Prostate gland (tissue), 2 donors: ENCODE measurements around the gene FKBP9. TPM values are rescaled to one million over a fixed set of nuclear protein-coding genes. Genes with fewer than 3 reads are reported as not detected.
"Not testable (repeated sequence)": the region's sequence is repeated elsewhere in the genome, so short reads cannot be mapped to it uniquely, and the experiment has no call there.

Experiments used
- DNase-seq: peaks from one replicate; pipeline ENCODE4 v3.0.0-alpha.2; 2019; ENCODE audit warnings: low spot score
- H3K27ac ChIP-seq, 2 donors: fragments of 200-600 bp; sonication (generic); 2 replicates each; pipeline ENCODE4 v1.5.1; 2017 to 2019
- H3K27me3 ChIP-seq: fragments of 200-600 bp; sonication (generic); replicated peaks from 2 replicates; pipeline ENCODE4 v1.5.1; 2019; ENCODE audit not compliant: insufficient read depth
- H3K36me3 ChIP-seq, 2 donors: fragments of 200-600 bp; sonication (generic); 1 replicate in 1 of 2; 2 replicates in 1 of 2; pipeline versions ENCODE4 v1.5.1 to v1.8.1; 2017 to 2019
- H3K4me1 ChIP-seq: fragments of 200-600 bp; sonication (generic); replicated peaks from 2 replicates; pipeline ENCODE4 v1.5.1; 2019
- H3K4me3 ChIP-seq, 2 donors: fragments of 200-600 bp; sonication (generic); 2 replicates each; pipeline ENCODE4 v1.5.1; 2017 to 2019
- H3K9me3 ChIP-seq: fragments of 200-600 bp; sonication (generic); 2 replicates; pipeline ENCODE4 v1.5.1; 2017
- POLR2AphosphoS5 ChIP-seq: sonication (generic); formaldehyde crosslinking; IDR thresholded peaks from one replicate; pipeline ENCODE4 v1.6.1; 2017; ENCODE audit warnings: antibody characterized with exemption
- WGBS: methylation state at CpG from one replicate; pipeline ENCODE4 v1.1.5; 2018; 5-methylcytosine and 5-hydroxymethylcytosine counted together
- intact Hi-C: fragments of 100-400 bp; cut with DNase I; formaldehyde crosslinking; loops from one replicate; pipeline ENCODE4 v1.14.2; 2022
- total RNA-seq, 2 donors: library from RNA; depleted of rRNA; stranded (reverse); fragments of >200 nt; gene quantifications; one replicate each; pipeline ENCODE4 v1.1.0, GENCODE V29; 2016

Gene FKBP9
- total RNA-seq, 2 donors from 2014 or later = 115 to 137 TPM

GRCh38 chr7:32979246-32979645 is 22.0 kb downstream of the FKBP9 start:
- H3K4me1 ChIP-seq, intact Hi-C loops, H3K4me3 ChIP-seq, H3K36me3 ChIP-seq, H3K27me3 ChIP-seq, H3K9me3 ChIP-seq, H3K27ac ChIP-seq, DNase-seq: not testable (repeated sequence)
- 88% methylated on average over 6 of the region's 6 CpGs for WGBS

GRCh38 chr7:32979902-32980301 is 22.7 kb downstream of the FKBP9 start:
- H3K36me3 ChIP-seq, H3K4me3 ChIP-seq, H3K4me1 ChIP-seq, H3K9me3 ChIP-seq, intact Hi-C loops, H3K27ac ChIP-seq, DNase-seq, H3K27me3 ChIP-seq: not testable (repeated sequence)
- WGBS = no CpG with 5 or more reads among the region's 2 CpGs

- H3K27me3 ChIP-seq, H3K9me3 ChIP-seq, DNase-seq, H3K4me3 ChIP-seq, intact Hi-C loops, H3K36me3 ChIP-seq, H3K27ac ChIP-seq, H3K4me1 ChIP-seq: not testable (repeated sequence)
- WGBS = 85% methylated on average over 5 of the region's 8 CpGs
Measured at GRCh38 chr7:32988148-32988547, 30.9 kb downstream of the FKBP9 start.

GRCh38 chr7:32991068-32991585 is 33.9 kb downstream of the FKBP9 start:
- intact Hi-C loops, H3K27me3 ChIP-seq, DNase-seq, H3K36me3 ChIP-seq, H3K9me3 ChIP-seq, H3K4me3 ChIP-seq, H3K4me1 ChIP-seq: not testable (repeated sequence)
- peak overlapping the region in 1 of 2 donors; percentile 30 for H3K27ac ChIP-seq
- 18% methylated on average over 4 of the region's 5 CpGs for WGBS

GRCh38 chr7:32991975-32992700 is 34.9 kb downstream of the FKBP9 start:
- H3K27ac ChIP-seq, H3K36me3 ChIP-seq, H3K4me1 ChIP-seq, intact Hi-C loops, H3K9me3 ChIP-seq, H3K27me3 ChIP-seq, H3K4me3 ChIP-seq, DNase-seq: not testable (repeated sequence)
- 73% methylated on average over 9 of the region's 9 CpGs for WGBS

GRCh38 chr7:32992750-32993149 is 35.5 kb downstream of the FKBP9 start:
- H3K27ac ChIP-seq, H3K4me3 ChIP-seq, intact Hi-C loops, H3K27me3 ChIP-seq, H3K9me3 ChIP-seq, H3K4me1 ChIP-seq, DNase-seq, H3K36me3 ChIP-seq: not testable (repeated sequence)
- 77% methylated on average over 5 of the region's 6 CpGs for WGBS

- H3K4me1 ChIP-seq, intact Hi-C loops, H3K4me3 ChIP-seq, H3K9me3 ChIP-seq, H3K27me3 ChIP-seq, H3K36me3 ChIP-seq, DNase-seq: not testable (repeated sequence)
- 38% methylated on average over 3 of the region's 4 CpGs for WGBS
- peak overlapping the region; percentile 61 to 70 for H3K27ac ChIP-seq
Measured at GRCh38 chr7:32997956-32998355, 40.7 kb downstream of the FKBP9 start.

- H3K4me1 ChIP-seq, H3K9me3 ChIP-seq, H3K36me3 ChIP-seq, H3K27me3 ChIP-seq, intact Hi-C loops: not testable (repeated sequence)
- WGBS = 5% methylated on average over 14 of the region's 14 CpGs
- peak; percentile 60 for DNase-seq
- Histone ChIP-seq H3K4me3 (peak overlapping the region in 1 of 2 donors; percentile 11), H3K27ac (peak overlapping the region; percentile 61 to 70)
- peak; percentile 62 for TF ChIP-seq POLR2AphosphoS5
Measured at GRCh38 chr7:32998361-32999171, 41.3 kb downstream of the FKBP9 start.

- intact Hi-C loops, H3K27me3 ChIP-seq, H3K4me3 ChIP-seq, H3K9me3 ChIP-seq, H3K36me3 ChIP-seq, DNase-seq, H3K4me1 ChIP-seq: not testable (repeated sequence)
- H3K27ac ChIP-seq = peak overlapping the region; percentile 61 to 70
- WGBS = 16% methylated on average over 4 of the region's 4 CpGs
Measured at GRCh38 chr7:32999380-32999779, 42.1 kb downstream of the FKBP9 start.

GRCh38 chr7:33003111-33003510 is 45.9 kb downstream of the FKBP9 start:
- H3K9me3 ChIP-seq, H3K4me1 ChIP-seq, H3K36me3 ChIP-seq, DNase-seq, H3K4me3 ChIP-seq, H3K27me3 ChIP-seq, intact Hi-C loops, H3K27ac ChIP-seq: not testable (repeated sequence)

- WGBS = 85% methylated on average over 10 of the region's 10 CpGs
- H3K4me1 ChIP-seq, intact Hi-C loops, H3K9me3 ChIP-seq, DNase-seq, H3K27me3 ChIP-seq, H3K27ac ChIP-seq, H3K4me3 ChIP-seq, H3K36me3 ChIP-seq: not testable (repeated sequence)
Measured at GRCh38 chr7:33004104-33004616, 46.9 kb downstream of the FKBP9 start.

GRCh38 chr7:33005193-33005592 is 48.0 kb downstream of the FKBP9 start:
- H3K36me3 ChIP-seq, H3K4me3 ChIP-seq, H3K27ac ChIP-seq, intact Hi-C loops, H3K9me3 ChIP-seq, DNase-seq, H3K4me1 ChIP-seq, H3K27me3 ChIP-seq: not testable (repeated sequence)
- WGBS = 87% methylated on average over 8 of the region's 8 CpGs
